Stimulated activated CD8-positive, alpha-beta memory T cell treated with anti-CD3 and anti-CD28 coated beads, Interleukin-15, amount 100 ng/mL, for 1 hour (primary cell): ENCODE measurements around the gene CYBC1.
A peak's percentile ranks its signal among the peaks of the same experiment; 100 is the strongest.

Experiments used
- DNase-seq: peaks from one replicate; pipeline ENCODE4 v3.0.0-alpha.2; 2020; ENCODE audit warnings: low read depth

The CYBC1 gene

DNA sequence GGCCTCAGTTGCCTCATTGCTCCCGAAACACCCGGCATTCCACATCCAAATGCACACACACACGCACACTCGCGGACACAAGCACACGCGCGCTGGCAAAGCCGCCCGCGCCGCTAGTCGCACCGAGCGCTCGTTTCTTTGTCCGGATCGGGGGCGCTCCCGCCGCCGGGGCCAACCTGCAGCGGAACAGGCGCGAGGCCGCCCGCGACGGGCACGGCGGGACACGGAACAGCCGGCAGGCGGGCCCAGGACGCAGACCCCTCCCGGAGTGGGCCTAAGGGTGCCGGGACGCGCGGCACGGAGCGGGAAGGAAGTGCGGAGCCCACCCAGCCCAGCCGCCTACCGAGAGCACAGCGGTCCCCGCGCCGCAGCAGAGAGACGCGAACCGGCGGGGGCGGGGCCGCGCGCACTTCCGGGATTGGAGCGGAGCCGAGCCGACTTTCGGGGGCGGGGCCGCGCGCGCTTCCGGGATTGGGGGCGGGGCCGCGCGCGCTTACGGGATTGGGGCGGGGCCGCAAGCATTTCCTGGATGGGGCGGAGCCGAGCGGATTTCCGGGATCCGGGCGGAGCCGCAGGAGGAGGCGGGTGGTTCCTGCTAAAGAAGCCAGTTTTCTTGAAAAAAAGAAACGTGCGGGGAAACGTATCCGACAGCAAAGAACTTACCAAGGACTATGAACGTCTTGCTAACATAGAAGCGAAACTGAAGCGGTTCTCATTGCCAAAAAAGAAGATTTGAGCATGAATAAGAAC is at the start of gene CYBC1:
Gene CYBC1, minus strand, starts transcription at position 396 of the 750 bp plus-strand sequence. CDS start 1,498 bp downstream, outside the sequence.
- peak; percentile 90 for DNase-seq

DNA sequence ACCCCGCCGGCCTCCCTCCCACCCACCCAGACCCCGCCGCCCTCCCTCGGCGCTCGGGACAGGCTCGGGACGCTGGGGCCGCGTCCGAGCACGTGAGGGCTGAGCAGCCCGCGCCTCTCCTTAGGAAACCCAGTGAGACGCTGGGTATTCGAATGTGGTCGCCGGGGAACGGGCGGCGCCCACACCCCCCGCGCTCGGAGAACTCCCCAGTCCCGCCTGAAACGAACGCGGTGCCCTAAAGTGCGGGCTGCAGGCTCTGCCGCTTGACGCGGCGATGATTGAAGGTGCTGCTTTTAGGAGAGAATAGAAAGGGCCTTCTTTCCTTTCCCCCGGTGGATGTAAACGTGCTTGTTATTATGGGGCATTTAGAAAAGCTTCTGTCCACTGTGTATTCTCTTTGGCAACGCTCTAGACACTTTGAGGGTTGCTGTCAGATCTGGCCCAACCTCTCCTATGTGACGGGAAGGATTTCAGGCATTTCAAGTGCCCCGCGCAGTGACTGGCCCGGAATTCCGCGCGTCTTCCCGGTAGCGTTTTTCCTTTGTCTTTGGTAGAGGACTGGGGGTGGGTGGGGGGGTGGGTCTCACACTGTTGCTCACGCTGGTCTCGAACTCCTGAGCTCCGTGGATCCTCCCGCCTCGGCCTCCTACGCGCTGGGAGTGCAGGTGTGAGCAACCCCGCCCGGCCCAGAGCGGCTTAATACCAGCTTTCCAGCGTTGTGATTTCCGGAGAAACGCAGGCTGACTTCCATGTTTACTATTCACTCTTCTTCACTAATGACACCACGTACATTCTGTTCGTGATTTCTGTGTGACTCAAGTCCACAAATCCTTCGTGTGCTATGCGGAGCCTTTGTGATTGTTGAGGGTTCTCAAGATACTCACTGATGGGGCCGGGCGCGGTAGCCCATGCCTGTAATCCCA is 47.2 kb upstream of the CYBC1 start:
- no peak for DNase-seq

DNA sequence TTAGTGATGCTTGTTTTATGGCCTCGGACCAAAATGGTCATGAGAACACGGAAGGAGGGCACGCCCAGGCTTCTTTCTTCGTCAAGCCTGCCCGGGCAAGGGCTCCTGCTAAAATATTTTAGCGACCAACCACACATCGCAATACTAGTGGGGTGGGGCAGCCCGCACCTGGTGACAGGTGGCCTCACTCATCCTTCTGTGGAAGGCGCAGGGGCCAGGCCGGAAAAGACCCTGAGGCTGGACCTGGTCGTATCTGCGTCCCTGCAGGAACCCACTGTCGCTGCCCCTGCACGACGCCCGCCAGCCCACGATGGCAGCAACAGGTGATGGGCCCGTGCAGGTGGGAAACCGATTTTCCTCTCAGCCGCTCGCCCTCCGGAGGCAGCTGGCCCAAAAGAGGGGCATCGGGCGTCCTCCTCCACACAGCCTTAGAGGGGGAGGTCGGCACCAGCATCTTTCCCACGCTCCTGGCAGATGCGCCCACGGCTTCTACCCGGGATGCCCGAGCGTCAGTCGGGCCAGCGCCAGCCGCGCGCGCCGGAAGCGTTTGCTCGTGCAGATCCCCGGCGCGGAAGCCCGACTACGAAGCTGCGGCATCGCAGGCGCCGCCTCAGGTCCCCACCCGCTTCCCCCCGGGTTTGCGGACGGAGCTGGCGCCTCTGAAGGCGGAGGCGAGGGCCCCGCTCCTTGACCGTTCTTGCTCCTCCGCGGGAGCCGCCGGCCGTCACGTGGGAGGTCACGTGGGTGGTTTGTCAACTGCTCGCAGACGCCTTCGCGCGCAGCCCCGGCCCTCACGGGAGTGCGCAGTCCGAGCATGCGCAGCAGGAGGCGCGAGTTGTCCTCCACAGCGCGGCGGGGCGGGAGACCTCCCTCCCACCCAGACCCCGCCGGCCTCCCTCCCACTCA is 46.2 kb upstream of the CYBC1 start:
- DNase-seq = peak; percentile 75

DNA sequence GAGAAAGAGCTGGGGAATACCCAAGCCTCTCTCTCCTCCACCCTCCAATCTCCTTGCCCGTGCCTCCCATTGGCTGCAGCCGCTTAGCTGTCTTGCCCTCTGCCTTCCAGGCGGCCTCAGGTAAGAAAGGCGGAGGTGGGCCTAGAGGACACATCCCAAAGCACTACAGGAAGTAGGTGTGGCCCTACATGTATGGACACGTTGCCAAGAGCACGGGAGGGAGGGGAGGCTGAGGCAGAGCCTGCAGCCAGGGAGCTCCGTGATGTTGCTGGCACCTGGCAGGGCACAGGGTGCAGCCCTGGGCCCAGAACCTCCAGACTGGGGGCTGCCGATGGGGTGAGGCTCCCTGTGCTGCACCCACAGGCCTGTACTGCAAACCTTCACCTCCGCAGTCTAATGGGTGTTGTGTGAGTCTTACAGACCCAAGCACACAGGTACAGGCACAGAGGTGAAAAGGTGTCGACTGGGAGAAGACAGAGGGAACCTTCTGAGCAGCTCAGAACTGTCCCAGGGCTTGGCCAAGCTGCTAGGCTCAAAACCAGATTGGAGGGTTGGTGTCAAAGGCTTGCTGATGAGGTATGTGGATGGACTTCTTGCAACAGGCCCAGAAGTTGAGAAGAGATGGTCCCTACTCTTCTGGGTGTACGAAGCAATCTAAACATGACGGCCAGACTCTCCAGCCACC is 45.4 kb upstream of the CYBC1 start:
- no peak for DNase-seq

DNA sequence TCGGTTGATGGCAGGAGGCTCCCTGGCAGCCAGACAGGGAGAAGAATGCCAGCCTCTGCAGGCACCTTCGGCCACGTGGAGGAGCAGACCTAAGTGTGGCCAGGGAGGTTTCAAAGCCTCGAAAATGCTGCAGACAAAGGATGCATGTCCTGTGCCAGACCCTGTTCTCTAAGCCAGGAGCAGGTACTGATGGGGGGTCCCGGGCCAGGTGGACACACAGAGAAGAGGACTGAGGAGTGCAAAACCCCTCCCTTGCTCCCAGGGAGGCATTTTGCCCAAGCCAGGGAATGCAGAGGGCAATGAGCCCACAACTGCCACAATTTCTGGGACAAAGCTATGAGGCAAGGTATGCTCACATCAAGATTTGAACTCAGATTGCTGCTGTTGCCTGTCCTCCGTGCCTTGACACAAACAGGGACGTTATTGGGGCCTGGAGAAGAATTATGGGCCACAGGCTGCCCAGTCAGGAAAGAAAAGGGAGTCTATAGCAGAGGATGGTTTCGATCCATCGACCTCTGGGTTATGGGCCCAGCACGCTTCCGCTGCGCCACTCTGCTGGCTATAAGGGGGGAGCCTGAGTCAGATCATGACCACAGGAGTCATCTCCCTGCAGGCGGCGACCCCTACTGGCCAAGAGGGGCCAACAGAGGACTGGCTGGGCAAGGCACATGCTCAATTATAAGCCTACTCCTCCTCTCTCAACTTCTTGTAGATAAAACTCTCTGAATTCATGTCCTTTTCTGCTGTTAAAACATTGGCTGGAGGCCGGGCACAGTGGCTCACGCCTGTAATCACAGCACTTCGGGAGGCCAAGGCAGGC is 43.9 kb upstream of the CYBC1 start:
- peak; percentile 73 for DNase-seq

DNA sequence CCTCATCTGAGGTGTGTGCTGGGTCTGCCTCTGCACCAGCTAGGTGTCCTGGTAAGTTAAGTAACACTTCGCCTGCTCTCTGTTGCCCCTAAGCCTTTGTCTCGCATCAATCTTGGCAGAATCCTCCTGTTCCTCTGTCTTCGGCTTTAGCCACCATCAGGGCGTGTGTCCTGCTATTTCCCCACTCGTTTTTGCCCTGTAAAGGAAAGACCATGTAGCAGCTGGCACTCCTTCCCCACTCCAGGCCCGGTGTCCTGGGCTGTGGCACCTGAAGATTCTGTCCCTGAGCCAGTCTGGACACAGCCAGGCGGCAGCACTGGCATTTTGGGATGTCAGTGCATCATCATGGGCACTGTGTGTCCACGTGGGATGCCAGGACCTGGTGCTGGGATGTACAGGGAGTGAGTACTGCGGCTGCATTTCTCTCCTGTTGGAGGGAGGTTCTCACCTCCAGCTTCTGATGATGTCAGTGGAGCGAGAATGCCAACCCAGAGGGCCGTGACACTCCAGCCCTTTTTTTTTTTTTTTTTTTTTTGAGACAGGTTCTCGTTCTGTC is 42.8 kb upstream of the CYBC1 start:
- no peak for DNase-seq

DNA sequence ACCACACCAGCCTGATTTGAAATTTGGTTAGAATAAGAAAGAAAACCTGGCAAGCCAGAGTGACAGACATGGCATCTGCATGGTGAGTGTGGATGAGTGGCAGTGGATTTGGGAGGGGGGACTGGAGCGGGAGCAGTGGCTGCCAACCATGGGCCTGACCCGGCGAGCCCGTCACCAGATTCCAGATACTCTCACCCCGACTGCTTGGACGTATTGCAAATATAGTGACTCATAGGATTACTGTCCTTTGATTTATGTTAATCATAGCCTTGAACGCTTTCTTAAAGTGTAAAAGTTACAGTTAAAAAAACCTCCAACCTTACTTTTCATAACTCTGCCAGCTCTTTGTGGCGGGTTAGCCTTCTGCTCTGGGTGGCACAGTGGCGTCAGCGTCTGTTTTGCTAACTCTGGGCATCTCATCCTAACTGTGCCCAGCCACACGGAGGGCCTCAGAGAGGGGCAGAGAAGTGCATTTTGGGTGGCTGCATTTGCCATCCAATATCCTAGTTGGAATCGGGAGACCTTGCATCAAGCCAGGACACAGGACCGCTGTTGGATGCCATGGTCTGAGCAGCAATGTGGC is 42.2 kb upstream of the CYBC1 start:
- no peak for DNase-seq

DNA sequence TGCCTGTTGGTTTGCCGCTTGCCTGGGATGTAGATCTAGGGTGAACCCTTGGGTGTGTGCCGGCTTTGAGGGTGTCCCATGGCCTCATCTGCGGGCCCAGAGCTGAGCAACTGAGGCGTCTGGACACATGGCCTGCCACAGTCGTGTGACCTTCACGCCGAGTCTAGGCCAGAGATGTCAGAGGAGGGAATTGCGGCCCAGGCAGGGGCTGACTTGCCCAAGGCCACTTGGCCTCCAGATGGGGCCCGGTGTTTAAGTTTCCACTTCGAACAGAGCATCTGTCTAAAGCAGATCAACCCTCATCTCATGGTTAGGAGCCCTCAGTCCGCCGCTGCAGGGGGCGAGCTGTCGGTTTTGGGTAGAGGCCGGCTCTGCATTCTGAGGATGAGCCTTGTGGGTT is 41.0 kb upstream of the CYBC1 start:
- DNase-seq = no peak

DNA sequence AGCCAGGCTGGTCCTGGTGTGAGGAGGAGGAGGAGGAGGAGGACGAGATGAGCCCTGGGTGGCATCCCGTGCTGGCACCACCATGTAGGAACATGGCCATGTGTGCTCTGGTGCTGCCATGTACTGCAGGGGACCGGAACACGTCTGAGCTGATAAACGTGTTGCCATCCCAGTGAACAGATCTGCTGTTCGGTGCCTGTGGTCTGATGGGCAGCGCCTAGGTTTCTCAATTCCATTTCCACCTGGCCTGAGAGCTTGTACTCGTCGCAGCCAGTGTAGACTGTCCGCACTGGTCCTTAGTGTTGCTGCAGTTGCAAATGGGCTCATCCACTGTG is 40.6 kb upstream of the CYBC1 start:
- no peak for DNase-seq

DNA sequence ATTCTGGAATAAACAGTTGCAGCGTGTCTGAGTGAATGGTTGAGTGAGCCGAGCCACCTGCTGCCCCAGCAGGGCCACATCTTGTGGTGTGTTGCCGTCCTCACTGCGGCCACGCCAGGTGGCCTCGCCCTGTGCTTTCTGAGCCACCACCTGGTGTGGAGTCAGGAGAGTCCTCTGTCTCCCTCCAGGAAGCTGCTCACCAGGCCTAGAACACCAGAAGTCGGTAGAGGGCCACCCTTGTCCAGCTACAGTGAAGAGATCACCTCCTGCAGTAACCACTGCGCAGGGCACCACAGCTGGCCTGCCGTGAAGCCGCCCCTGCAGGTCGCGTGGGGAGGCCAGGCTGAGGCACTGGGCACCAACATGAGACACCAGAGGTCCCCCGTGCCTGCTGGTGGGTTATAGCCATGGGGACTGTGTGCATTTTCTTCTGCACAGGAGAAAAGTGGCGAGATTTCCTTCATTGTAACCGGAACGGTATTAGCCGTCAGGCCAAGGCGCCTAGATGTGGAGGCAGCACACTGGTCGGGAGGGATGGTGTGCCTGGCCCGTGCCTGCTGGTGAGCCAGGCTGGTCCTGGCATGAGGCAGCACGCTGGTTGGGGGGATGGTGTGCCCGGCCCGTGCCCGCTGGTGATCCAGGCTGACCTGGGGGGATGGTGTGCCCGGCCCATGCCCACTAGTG is 40.1 kb upstream of the CYBC1 start:
- no peak for DNase-seq

DNA sequence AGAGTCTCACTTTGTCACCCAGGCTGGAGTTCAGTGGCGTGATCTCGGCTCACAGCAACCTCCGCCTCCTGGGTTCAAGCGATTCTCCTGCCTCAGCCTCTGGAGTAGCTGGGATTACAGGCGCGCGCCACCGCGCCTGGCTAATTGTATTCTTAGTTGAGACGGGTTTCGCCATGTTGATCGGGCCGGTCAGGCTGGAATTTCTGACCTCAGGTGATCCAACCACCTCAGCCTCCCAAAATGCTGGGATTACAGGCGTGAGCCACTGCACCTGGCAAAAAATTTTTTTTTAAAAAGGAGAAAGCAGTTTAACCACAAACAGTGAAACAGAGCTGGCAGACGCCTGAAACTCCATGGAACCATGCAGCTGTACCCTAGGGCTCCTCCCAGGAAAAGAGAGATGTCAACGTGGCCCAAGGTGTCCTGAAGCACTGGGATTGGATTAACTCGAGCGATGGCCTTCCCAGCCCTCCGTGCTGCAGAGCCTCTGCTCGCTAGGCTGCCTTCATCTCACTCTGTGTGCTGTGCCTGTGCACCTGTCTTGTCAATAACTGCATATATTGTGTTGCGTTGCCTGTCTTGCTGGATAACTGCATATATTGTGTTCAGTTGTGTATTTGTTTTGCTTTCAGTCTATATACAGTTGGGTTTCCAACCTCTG is 39.4 kb upstream of the CYBC1 start:
- DNase-seq = no peak

DNA sequence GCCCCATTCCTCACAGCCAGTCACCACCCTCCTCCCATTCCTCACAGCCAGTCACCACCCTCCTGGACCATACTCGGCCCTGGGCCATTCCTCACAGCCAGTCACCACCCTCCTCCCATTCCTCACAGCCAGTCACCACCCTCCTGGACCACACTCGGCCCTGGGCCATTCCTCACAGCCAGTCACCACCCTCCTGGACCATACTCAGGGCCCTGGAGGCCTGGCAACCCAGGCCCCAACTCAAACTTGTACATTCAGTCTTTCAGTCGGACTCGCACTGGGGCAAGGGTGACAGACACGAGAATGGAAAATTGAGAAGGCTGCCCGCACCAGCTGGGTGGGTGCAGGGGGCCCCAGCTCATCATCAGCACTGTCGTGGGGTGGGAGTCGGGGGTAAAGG is 38.6 kb upstream of the CYBC1 start:
- DNase-seq = no peak

DNA sequence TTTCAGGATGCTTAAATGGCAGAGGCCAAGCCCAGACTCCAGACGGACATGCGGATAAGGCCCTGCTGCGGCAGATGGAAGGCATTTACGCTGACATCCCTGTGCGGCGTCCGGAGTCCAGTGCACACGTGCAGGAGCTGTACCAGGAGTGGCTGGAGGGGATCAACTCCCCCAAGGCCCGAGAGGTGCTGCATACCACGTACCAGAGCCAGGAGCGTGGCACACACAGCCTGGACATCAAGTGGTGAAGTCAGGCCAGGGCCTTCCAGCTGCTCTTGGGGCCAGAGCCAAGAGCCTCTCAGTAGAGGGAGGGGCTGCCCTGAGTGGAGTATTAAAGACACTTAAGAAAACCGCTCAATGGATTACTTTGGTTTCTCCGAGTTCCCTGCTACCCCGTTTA is 37.4 kb upstream of the CYBC1 start:
- DNase-seq = no peak

DNA sequence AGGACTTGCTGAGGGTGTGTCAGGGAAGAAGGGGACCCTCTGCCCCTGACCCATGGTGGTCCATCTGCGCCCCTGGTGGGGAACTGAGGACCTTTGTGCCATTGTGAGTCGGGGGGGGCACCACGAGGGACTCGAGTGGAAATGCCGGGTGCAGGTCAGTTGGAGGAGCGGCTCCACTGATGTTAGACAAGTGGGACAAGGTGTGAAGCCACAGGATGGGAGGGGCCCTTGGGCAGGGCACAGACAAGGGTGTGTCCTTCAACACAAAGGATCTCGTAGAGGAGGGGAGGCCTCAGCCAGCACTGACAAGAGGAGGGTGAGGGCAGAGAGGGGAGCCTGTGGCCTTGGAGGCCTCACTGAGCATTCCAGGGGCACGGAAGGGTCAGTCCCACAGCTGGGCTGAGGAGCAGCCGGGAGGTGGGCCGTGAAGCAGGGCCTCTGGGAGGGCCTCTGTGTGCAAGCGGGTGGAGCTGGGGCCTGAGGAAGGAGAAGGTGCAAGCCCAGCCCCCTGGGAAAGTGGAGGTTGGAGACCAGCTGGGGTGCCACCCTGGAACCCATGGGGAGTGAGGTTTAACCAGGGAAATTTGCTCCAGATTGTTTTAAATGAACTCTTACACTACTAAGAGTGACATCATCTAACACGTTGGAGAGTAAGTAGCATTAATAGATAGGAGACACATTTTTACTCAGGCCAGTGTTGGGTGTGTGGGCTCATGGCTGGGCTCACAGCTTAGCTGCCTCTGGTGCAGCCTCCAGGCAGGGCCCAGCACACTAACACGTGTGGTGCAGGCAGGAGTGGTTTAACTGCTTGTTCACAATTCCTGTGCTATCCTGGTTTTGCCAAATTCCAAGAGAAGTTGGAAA is 35.9 kb upstream of the CYBC1 start:
- DNase-seq = no peak

DNA sequence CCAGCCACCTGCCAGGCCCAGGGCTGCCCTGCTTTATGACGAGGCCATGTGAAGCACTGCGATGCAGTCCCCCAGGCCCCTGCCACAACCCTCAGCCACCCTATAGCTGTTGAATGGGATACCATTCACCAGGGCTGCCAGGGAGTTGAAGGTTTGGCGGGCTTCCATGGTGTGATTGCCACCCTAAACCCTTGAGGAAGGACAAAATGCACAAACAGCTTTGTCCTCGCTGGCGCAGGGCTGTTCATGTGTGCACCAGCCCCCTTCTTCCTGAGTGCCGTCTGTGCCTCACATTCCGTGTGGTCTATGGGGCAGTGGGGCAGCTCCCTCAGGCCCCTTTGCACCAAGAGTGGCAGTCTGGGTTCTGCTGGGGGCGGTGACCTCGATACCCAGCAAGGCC is 33.3 kb upstream of the CYBC1 start:
- no peak for DNase-seq

DNA sequence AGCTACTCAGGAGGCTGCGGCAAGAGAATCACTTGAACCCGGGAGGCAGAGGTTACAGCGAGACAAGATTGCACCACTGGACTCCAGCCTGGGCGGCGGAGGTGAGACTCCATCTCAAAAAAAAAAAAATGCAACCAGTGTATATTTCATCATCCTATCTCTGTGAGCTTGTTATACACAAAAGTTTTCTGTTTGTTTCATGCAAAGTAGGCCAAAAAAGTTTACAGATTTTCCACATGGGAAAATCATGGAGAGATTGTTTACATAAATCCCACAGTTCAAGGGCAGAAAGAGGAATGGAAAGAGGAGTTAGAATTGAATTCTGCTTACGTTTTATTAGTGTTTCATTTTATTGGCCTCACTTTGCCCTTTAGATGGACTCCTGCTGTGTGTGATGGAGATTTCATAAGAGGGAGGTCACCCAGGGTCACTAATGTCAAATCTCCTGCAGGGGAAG is 32.7 kb upstream of the CYBC1 start:
- no peak for DNase-seq

DNA sequence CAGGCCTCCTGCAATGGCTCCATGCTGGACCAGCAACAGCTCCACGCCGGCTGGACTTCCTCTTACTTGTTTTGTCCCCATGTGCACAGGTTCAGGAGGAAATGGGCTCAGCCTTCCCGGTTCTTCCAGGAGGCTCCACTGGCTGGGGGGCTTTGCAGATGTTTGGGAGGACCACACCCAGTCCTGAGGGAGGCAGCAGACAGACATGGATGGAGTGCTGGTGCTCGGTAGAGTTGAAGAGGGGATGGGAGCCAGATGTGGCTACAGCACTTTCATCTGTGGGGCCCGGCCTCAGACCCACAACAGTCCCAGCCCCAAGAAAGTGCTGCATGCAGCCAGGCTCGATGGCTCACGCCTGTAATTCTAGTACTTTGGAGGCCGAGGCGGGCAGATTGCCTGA is 29.8 kb upstream of the CYBC1 start:
- DNase-seq = no peak

DNA sequence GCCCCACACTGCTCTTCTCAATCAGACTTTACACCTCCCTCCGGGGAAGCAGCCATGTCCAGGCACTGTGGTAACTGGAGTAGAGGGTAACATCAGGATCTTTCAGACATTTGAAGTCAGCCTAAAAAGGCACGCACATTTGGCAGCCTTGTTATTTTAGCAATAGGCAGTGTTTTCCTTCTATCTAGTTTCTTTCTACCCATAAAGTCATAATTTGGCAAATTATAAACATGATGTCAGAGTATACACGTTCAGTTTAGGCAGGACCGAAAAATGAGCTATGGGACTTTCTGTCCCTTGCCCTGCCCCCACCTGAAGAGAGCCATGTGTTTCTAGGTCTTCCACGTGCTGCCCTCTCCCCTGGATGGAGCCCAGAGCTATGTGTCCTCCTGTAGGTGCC is 29.1 kb upstream of the CYBC1 start:
- DNase-seq = no peak
